Stimulated activated CD4-positive, alpha-beta T cell treated with anti-CD3 and anti-CD28 coated beads, Interleukin-15, amount 100 ng/mL, for 24 hours (primary cell): Measurements from ENCODE around the gene MUC5AC.
"Not testable (repeated sequence)": the region's sequence is repeated elsewhere in the genome, so short reads cannot be mapped to it uniquely, and the experiment has no call there.

Experiments
- DNase-seq: peaks from one replicate; pipeline ENCODE4 v3.0.0-alpha.2; 2020

The MUC5AC gene

GRCh38 chr11:1242751-1243150 lies 85.0 kb downstream of the MUC5AC start:
- DNase-seq, result not testable (repeated sequence)

DNA sequence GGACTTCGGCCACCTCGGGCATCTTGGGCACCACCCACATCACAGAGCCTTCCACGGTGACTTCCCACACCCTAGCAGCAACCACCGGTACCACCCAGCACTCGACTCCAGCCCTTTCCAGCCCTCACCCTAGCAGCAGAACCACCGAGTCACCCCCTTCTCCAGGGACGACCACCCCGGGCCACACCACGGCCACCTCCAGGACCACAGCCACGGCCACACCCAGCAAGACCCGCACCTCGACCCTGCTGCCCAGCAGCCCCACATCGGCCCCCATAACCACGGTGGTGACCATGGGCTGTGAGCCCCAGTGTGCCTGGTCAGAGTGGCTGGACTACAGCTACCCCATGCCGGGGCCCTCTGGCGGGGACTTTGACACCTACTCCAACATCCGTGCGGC lies 85.8 kb downstream of the MUC5AC start:
- not testable (repeated sequence) for DNase-seq

GRCh38 chr11:1244557-1244956 lies 86.8 kb downstream of the MUC5AC start:
- DNase-seq, result not testable (repeated sequence)

DNA sequence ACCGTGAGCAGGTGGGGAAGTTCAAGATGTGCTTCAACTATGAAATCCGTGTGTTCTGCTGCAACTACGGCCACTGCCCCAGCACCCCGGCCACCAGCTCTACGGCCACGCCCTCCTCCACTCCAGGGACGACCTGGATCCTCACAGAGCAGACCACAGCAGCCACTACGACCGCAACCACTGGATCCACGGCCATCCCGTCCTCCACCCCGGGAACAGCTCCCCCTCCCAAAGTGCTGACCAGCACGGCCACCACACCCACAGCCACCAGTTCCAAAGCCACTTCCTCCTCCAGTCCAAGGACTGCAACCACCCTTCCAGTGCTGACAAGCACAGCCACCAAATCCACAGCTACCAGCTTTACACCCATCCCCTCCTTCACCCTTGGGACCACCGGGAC lies 88.0 kb downstream of the MUC5AC start:
- not testable (repeated sequence) for DNase-seq

- not testable (repeated sequence) for DNase-seq
Observed at GRCh38 chr11:1246301-1246700, 88.5 kb downstream of the MUC5AC start.

DNA sequence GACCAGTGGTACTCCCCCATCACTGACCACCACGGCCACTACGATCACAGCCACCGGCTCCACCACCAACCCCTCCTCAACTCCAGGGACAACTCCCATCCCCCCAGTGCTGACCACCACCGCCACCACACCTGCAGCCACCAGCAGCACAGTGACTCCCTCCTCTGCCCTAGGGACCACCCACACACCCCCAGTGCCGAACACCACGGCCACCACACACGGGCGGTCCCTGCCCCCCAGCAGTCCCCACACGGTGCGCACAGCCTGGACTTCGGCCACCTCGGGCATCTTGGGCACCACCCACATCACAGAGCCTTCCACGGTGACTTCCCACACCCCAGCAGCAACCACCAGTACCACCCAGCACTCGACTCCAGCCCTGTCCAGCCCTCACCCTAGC lies 89.3 kb downstream of the MUC5AC start:
- DNase-seq, result not testable (repeated sequence)

DNA sequence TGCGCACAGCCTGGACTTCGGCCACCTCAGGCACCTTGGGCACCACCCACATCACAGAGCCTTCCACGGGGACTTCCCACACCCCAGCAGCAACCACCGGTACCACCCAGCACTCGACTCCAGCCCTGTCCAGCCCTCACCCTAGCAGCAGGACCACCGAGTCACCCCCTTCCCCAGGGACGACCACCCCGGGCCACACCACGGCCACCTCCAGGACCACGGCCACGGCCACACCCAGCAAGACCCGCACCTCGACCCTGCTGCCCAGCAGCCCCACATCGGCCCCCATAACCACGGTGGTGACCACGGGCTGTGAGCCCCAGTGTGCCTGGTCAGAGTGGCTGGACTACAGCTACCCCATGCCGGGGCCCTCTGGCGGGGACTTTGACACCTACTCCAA lies 91.2 kb downstream of the MUC5AC start:
- not testable (repeated sequence) for DNase-seq

GRCh38 chr11:1250411-1250810 lies 92.7 kb downstream of the MUC5AC start:
- not testable (repeated sequence) for DNase-seq
